Measurements from ENCODE around the gene FOXO3. TPM values are rescaled to one million over a fixed set of nuclear protein-coding genes. Genes with fewer than 3 reads are reported as not detected.

Gene FOXO3
- total and polyA plus RNA-seq, 2 of the 8 experiments (the other 6 are each of a cell fraction or from before 2014, with no cell fraction given): 13.1 to 19.3 TPM

DNA sequence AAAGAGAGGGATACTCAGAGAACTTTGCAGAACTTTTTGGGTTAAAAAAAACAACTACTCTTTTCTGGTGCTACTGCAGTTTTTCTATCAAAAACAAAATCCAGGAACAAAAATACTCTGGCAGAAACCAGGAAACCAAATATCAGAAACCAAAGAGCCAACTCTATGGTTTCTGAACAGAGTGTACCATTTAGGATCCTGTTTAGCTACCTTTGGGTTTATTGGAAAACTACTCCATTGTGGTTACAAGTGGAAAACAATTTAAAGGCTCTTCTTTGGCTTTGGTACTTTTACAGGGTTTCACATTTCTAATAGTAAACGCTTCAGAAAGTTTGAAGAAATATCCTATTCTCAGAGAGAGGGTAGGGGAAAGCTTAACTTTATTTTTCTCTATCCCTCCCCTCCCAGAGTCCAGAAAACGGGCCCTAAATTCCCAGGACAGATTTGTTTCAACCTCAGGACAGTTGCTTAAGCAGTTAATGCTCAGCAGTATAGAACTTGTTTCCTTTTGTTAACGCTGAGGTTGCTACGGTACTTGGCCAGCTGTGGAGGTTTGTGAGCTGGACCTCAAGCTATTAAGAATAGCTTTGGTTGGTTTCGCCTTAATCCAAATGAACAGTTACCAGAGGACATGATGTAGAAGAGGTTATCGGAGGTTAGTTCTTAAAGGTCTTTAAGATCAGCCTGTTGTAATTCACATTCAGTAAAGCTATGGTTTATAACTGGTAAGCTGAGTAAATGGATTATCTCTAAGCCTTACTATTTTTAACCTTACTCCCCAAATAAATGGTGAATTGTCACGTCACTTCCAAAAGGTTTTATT, 47.9 kb downstream of the FOXO3 start:
- no peaks in the 10 kb centered on the region for H4K20me1 ChIP-seq (replicated peaks in 1 of 2; ENCODE audit: control insufficient read depth in 1 of 2, insufficient read depth in 2 of 2, low read length in 2 of 2)
- no peaks in the 10 kb centered on the region for H3K36me3 ChIP-seq (ENCODE audit: control insufficient read depth in 2 of 4, insufficient read depth in 4 of 4, low read length in 3 of 4)
- H3K9ac ChIP-seq (replicated peaks in 1 of 4; ENCODE audit: extremely low read depth in 1 of 4, low read depth in 3 of 4, low read length in 3 of 4): no peak overlapping the region
- FAIRE-seq (no peak), DNase-seq (ENCODE audit: low read depth in 1 of 2, low spot score in 2 of 2) (no peak)
- H3K23me2 ChIP-seq (ENCODE audit: low read depth, low read length): no peaks in the 10 kb centered on the region
- H2BK15ac ChIP-seq (ENCODE audit: low read length): no peak overlapping the region
- H3K4me1 ChIP-seq (replicated peaks in 1 of 4; ENCODE audit: control insufficient read depth in 3 of 4, insufficient read depth in 4 of 4, low read length in 3 of 4): peaks cover 0 to 15% (median 3%) of the 10 kb centered on the region in 4 experiments; a peak in 5 of 7 replicates
- H3K79me1 ChIP-seq (ENCODE audit: low read depth, low read length): 0 out of 2 replicates have a peak, but pooled peaks cover 2% of the 10 kb centered on the region
- no peak overlapping the region for H2AFZ ChIP-seq (ENCODE audit: low read length)
- no peak overlapping the region for H3K4me2 ChIP-seq (ENCODE audit: insufficient read depth in 1 of 2, low read depth in 2 of 2, low read length in 2 of 2)
- H3K27ac ChIP-seq (ENCODE audit: low read depth, low read length): no peak overlapping the region
- no peak overlapping the region for H4K91ac ChIP-seq (replicated peaks; ENCODE audit: insufficient read length, low read length)
- H2BK120ac ChIP-seq (replicated peaks; ENCODE audit: low read depth, low read length): no peak overlapping the region
- H3K4me3 ChIP-seq (ENCODE audit: extremely low read depth in 1 of 4, insufficient read depth in 2 of 4, low read depth in 3 of 4, low read length in 4 of 4): no peak overlapping the region
- H3K9me3 ChIP-seq (ENCODE audit: insufficient read depth in 2 of 2, low read depth in 1 of 2, low read length in 1 of 2): no peaks in the 10 kb centered on the region
- H3K14ac ChIP-seq (ENCODE audit: insufficient read length): no peak overlapping the region
- H2BK12ac ChIP-seq (ENCODE audit: low read depth, low read length): no peak overlapping the region
- WGBS, 2 experiments (ENCODE audit: extremely low coverage in 1 of 2, insufficient coverage in 1 of 2, insufficient read length in 1 of 2, insufficient replicate concordance in 2 of 2, low coverage in 1 of 2, low lambda C conversion rate in 2 of 2, missing lambda C conversion rate in 1 of 2): 89% methylated on average over 7 of the region's 7 CpGs; no CpG with 5 or more reads in 1 of the 2 experiments
- no peak overlapping the region for H3K18ac ChIP-seq (ENCODE audit: extremely low read depth, low read length)
- H2BK20ac ChIP-seq (ENCODE audit: low read length): no peak overlapping the region
- POLR2A ChIA-PET (ENCODE audit: partially characterized antibody): interaction anchor here (0.6 kb wide), 1 partner anchor 283 kb away, joined by 3 read pairs; no protein-coding TSS in a partner anchor
- peaks cover 0 to 68% of the 10 kb centered on the region in 2 experiments; a peak in 2 of 4 replicates for H3K79me2 ChIP-seq (ENCODE audit: control insufficient read depth in 1 of 2, insufficient read depth in 2 of 2, low read length in 2 of 2)
- H2BK5ac ChIP-seq (ENCODE audit: low read depth, low read length): no peak overlapping the region
- no peak overlapping the region for H4K5ac ChIP-seq (ENCODE audit: insufficient read length, low read depth, low read length)
- no peak overlapping the region for H3K4ac ChIP-seq (replicated peaks; ENCODE audit: insufficient read length, low read depth, low read length)
- no peak overlapping the region for H4K8ac ChIP-seq (ENCODE audit: extremely low read depth, insufficient read depth, low read length)
- CTCF ChIA-PET (ENCODE audit: partially characterized antibody): no interaction called here
- no peak overlapping the region for H3K23ac ChIP-seq (ENCODE audit: insufficient read length)
- no peaks in the 10 kb centered on the region for H3K27me3 ChIP-seq (replicated peaks in 1 of 4; ENCODE audit: control insufficient read depth in 3 of 4, extremely low read depth in 1 of 4, insufficient read depth in 3 of 4, low read length in 3 of 4)
- H2AK5ac ChIP-seq (ENCODE audit: low read depth, low read length): no peak overlapping the region
- H3K56ac ChIP-seq (replicated peaks; ENCODE audit: insufficient read length, low read depth, low read length): no peak overlapping the region
- TF ChIP-seq TEAD4 (IDR thresholded peaks at IDR 0.05; ENCODE audit: low read depth, low read length) (no peak), ATF2 (IDR thresholded peaks at IDR 0.05; ENCODE audit: low read length) (no peak), SUZ12 (IDR thresholded peaks at IDR 0.05; ENCODE audit: low read length) (no peak), YY1 (IDR thresholded peaks at IDR 0.05; ENCODE audit: low read depth, low read length) (no peak), EZH2 (IDR thresholded peaks at IDR 0.05; ENCODE audit: low read depth, low read length, severe bottlenecking) (no peak), BACH1 (IDR thresholded peaks at IDR 0.05; ENCODE audit: low read length) (no peak), TCF12 (IDR thresholded peaks at IDR 0.05; ENCODE audit: low read depth, low read length) (no peak), KDM5A (IDR thresholded peaks at IDR 0.05; ENCODE audit: low read length) (no peak), FOSL1 (IDR thresholded peaks at IDR 0.05; ENCODE audit: insufficient read depth, low read depth, low read length) (no peak)
- TF ChIP-seq, protein P1, sequence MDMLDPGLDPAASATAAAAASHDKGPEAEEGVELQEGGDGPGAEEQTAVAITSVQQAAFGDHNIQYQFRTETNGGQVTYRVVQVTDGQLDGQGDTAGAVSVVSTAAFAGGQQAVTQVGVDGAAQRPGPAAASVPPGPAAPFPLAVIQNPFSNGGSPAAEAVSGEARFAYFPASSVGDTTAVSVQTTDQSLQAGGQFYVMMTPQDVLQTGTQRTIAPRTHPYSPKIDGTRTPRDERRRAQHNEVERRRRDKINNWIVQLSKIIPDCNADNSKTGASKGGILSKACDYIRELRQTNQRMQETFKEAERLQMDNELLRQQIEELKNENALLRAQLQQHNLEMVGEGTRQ (IDR thresholded peaks at IDR 0.05; ENCODE audit: low read length): no peak
